MM.1S (cell line): ENCODE data around the gene KLK2.

Experiments
- DNase-seq: peaks from one replicate; pipeline ENCODE4 v3.0.0-alpha.2; 2015
- H2AFZ ChIP-seq: fragments of 300-600 bp; sonication (generic); 2 replicates; pipeline ENCODE4 v1.6.0; 2016; ENCODE audit warnings: antibody characterized with exemption, low read length
- H3F3A ChIP-seq: fragments of 300-600 bp; sonication (generic); 2 replicates; pipeline ENCODE4 v1.6.1; 2016; ENCODE audit warnings: mild to moderate bottlenecking, antibody characterized with exemption, low read length, moderate library complexity, mixed read lengths; ENCODE audit not compliant: insufficient read depth
- H3K27ac ChIP-seq: fragments of 300-600 bp; sonication (generic); 2 replicates; pipeline ENCODE4 v1.5.1; 2016; ENCODE audit warnings: mild to moderate bottlenecking, low read length
- H3K27me3 ChIP-seq: fragments of 300-600 bp; sonication (generic); replicated peaks from 2 replicates; pipeline ENCODE4 v1.6.0; 2016; ENCODE audit warnings: low read length; ENCODE audit not compliant: insufficient read depth
- H3K36me3 ChIP-seq: fragments of 300-600 bp; sonication (generic); replicated peaks from 2 replicates; pipeline ENCODE4 v1.6.1; 2016; ENCODE audit warnings: mild to moderate bottlenecking, low read length, mixed read lengths; ENCODE audit not compliant: insufficient read depth
- H3K4me1 ChIP-seq: fragments of 300-600 bp; sonication (generic); 2 replicates; pipeline ENCODE4 v1.6.1; 2016; ENCODE audit warnings: low read length, mixed read lengths
- H3K4me2 ChIP-seq: fragments of 300-600 bp; sonication (generic); 2 replicates; pipeline ENCODE4 v1.6.0; 2016; ENCODE audit warnings: low read depth, low read length
- H3K4me3 ChIP-seq: fragments of 300-600 bp; sonication (generic); 2 replicates; pipeline ENCODE4 v1.5.1; 2016; ENCODE audit warnings: low read length, mixed read lengths
- H3K79me2 ChIP-seq: fragments of 300-600 bp; sonication (generic); 2 replicates; pipeline ENCODE4 v1.6.1; 2016; ENCODE audit warnings: mixed run types, low read length, mixed read lengths
- H3K9ac ChIP-seq: fragments of 300-600 bp; sonication (generic); 2 replicates; pipeline ENCODE4 v1.6.1; 2016; ENCODE audit warnings: low read length, mixed read lengths
- H3K9me2 ChIP-seq: fragments of 300-600 bp; sonication (generic); replicated peaks from 2 replicates; pipeline ENCODE4 v1.6.1; 2016; ENCODE audit warnings: mild to moderate bottlenecking, low read length, mixed read lengths; ENCODE audit not compliant: insufficient read depth
- H3K9me3 ChIP-seq: fragments of 300-600 bp; sonication (generic); replicated peaks from 2 replicates; pipeline ENCODE4 v1.6.1; 2016; ENCODE audit warnings: mild to moderate bottlenecking, low read length, mixed read lengths; ENCODE audit not compliant: insufficient read depth
- H4K20me1 ChIP-seq: fragments of 300-600 bp; sonication (generic); 2 replicates; pipeline ENCODE4 v1.6.1; 2016; ENCODE audit warnings: mild to moderate bottlenecking, low read length, moderate library complexity, mixed read lengths; ENCODE audit not compliant: insufficient read depth
- CTCF ChIP-seq: fragments of 300-600 bp; sonication (generic); IDR thresholded peaks from 2 replicates; pipeline ENCODE4 v1.5.1; 2016; ENCODE audit warnings: antibody characterized with exemption, low read length, mixed read lengths
- EZH2 ChIP-seq: fragments of 300-600 bp; sonication (generic); optimal IDR thresholded peaks from 2 replicates; pipeline ENCODE3; 2017; ENCODE audit warnings: low read depth, mild to moderate bottlenecking, antibody characterized with exemption, low read length, mixed read lengths
- EZH2phosphoT487 ChIP-seq: fragments of 300-600 bp; sonication (generic); IDR thresholded peaks from 2 replicates; pipeline ENCODE4 v1.6.1; 2018; ENCODE audit warnings: antibody characterized with exemption, low read length

The KLK2 gene

GRCh38 chr19:50922317-50922853, 49.1 kb downstream of the KLK2 start:
- no peak overlapping the region for H3K27ac ChIP-seq
- H2AFZ ChIP-seq, result no peak overlapping the region
- no peak overlapping the region for H3K4me2 ChIP-seq

GRCh38 chr19:50924586-50924985, 51.3 kb downstream of the KLK2 start:
- H3K79me2 ChIP-seq, result no peaks in the 10 kb centered on the region
- H3K27ac ChIP-seq, result no peak overlapping the region
- no peaks in the 10 kb centered on the region for H3K36me3 ChIP-seq
- H3K9me2 ChIP-seq, result no peaks in the 10 kb centered on the region
- no peaks in the 10 kb centered on the region for H3F3A ChIP-seq
- no peak for DNase-seq
- H3K4me1 ChIP-seq, result no peaks in the 10 kb centered on the region
- no peak for TF ChIP-seq CTCF
- TF ChIP-seq EZH2, result no peak
- TF ChIP-seq EZH2phosphoT487, result no peak
- H3K27me3 ChIP-seq, result peaks cover 76% of the 10 kb centered on the region
- H2AFZ ChIP-seq, result no peak overlapping the region
- H3K9ac ChIP-seq, result no peak overlapping the region
- no peaks in the 10 kb centered on the region for H4K20me1 ChIP-seq
- H3K4me2 ChIP-seq, result no peak overlapping the region
- no peaks in the 10 kb centered on the region for H3K9me3 ChIP-seq
- no peak overlapping the region for H3K4me3 ChIP-seq

More at GRCh38 chr19:50922317-50922853, 49.1 kb downstream of the KLK2 start:
- Histone ChIP-seq H3K27me3 (peaks cover 75% of the 10 kb centered on the region), H4K20me1 (no peaks in the 10 kb centered on the region), H3K79me2 (no peaks in the 10 kb centered on the region), H3K9me2 (no peaks in the 10 kb centered on the region), H3K9me3 (no peaks in the 10 kb centered on the region), H3K4me3 (no peak overlapping the region), H3F3A (no peaks in the 10 kb centered on the region), H3K9ac (no peak overlapping the region), H3K36me3 (no peaks in the 10 kb centered on the region), H3K4me1 (no peaks in the 10 kb centered on the region)
- peak; percentile 86 for TF ChIP-seq CTCF
- no peak for TF ChIP-seq EZH2
- no peak for TF ChIP-seq EZH2phosphoT487
- DNase-seq, result peak; percentile 78

GRCh38 chr19:50925734-50926133, 52.5 kb downstream of the KLK2 start:
- H2AFZ ChIP-seq, result no peak overlapping the region
- no peaks in the 10 kb centered on the region for H3K9me2 ChIP-seq
- TF ChIP-seq EZH2phosphoT487, result no peak
- no peak for TF ChIP-seq CTCF
- no peak for TF ChIP-seq EZH2
- H3F3A ChIP-seq, result no peaks in the 10 kb centered on the region
- H3K4me1 ChIP-seq, result no peaks in the 10 kb centered on the region
- H3K27me3 ChIP-seq, result peaks cover 73% of the 10 kb centered on the region
- H3K9me3 ChIP-seq, result no peaks in the 10 kb centered on the region
- no peak overlapping the region for H3K4me2 ChIP-seq
- H3K27ac ChIP-seq, result no peak overlapping the region
- DNase-seq, result no peak
- H3K36me3 ChIP-seq, result no peaks in the 10 kb centered on the region
- H4K20me1 ChIP-seq, result no peaks in the 10 kb centered on the region
- no peak overlapping the region for H3K4me3 ChIP-seq
- H3K9ac ChIP-seq, result no peak overlapping the region
- H3K79me2 ChIP-seq, result no peaks in the 10 kb centered on the region
